ENCODE results near the gene PRSS37. TPM values are rescaled to one million over a fixed set of nuclear protein-coding genes. Genes with fewer than 3 reads are reported as not detected.

Gene PRSS37
- total RNA-seq, 1 experiment from 2014 or later, result not detected

DNA sequence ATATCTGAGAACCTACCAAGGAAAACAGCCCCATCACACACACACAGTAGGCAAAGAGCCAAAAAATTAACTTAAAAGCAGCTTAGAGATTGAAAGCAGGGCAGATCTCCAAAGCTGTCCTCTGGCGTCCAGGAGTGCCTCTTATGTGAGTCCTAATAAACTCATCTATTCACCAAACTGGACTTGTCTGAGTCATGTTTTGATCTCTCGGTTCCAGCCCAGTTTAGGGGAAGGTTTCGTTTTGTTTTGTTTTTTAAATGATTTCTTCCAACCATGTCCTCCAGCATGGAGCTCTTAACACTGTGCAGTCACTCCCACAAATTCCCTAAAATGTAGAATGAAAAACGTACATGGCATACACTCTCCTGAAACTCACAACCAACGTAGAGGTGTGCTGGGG lies 6.7 kb upstream of the PRSS37 start:
- no peak for DNase-seq
- Mint-ChIP-seq H3K27ac (no peak overlapping the region), H3K9me3 (peaks cover 10 to 13% of the 10 kb centered on the region in 2 experiments), H3K4me1 (no peaks in the 10 kb centered on the region), H3K4me3 (no peak overlapping the region), H3K36me3 (ENCODE audit: insufficient read depth in 1 of 3, low read depth in 3 of 3) (peaks cover 0 to 9% (median 0%) of the 10 kb centered on the region in 3 experiments; a peak in 4 of 7 replicates), H3K27me3 (ENCODE audit: low read depth) (no peaks in the 10 kb centered on the region)
- H3K56ac ChIP-seq (ENCODE audit: insufficient read length, low read depth, low read length), result no peak overlapping the region
- H3K9ac ChIP-seq (ENCODE audit: extremely low read depth, insufficient read length, low read length), result no peak overlapping the region
- no peaks in the 10 kb centered on the region for H3K27me3 ChIP-seq (ENCODE audit: insufficient read depth, low read length)
- H3K4me2 ChIP-seq (ENCODE audit: insufficient read depth, insufficient read length, low read length), result no peak overlapping the region
- H2BK12ac ChIP-seq (ENCODE audit: insufficient read length, low read depth, low read length), result no peak overlapping the region
- H3K14ac ChIP-seq (ENCODE audit: insufficient read depth, low read length), result no peak overlapping the region
- no peak overlapping the region for H3T11ph ChIP-seq (ENCODE audit: low read length)
- H2BK5ac ChIP-seq (ENCODE audit: insufficient read length, low read length), result no peak overlapping the region
- no peak overlapping the region for H2BK120ac ChIP-seq (ENCODE audit: low read depth, low read length, poor library complexity, severe bottlenecking)
- H3K23ac ChIP-seq (ENCODE audit: insufficient read length, low read depth, low read length), result no peak overlapping the region
- H3K18ac ChIP-seq (ENCODE audit: insufficient read length, low read depth, low read length), result no peak overlapping the region
- no peaks in the 10 kb centered on the region for H3K9me3 ChIP-seq (ENCODE audit: control insufficient read depth, low read depth, low read length)
- no peaks in the 10 kb centered on the region for H3K79me2 ChIP-seq (ENCODE audit: insufficient read depth, low read length)
- H3K79me1 ChIP-seq (ENCODE audit: insufficient read depth, low read depth, low read length, poor library complexity, severe bottlenecking), result no peaks in the 10 kb centered on the region
- no peak overlapping the region for H3K27ac ChIP-seq (ENCODE audit: insufficient read length, low read depth, low read length)
- no peak overlapping the region for H3K4ac ChIP-seq (ENCODE audit: low read depth, low read length)
- no peak overlapping the region for H4K5ac ChIP-seq (ENCODE audit: insufficient read length, low read depth, low read length)
- H2AFZ ChIP-seq (ENCODE audit: low read length), result no peak overlapping the region
- H3K4me1 ChIP-seq (ENCODE audit: insufficient read depth, low read length), result no peaks in the 10 kb centered on the region
- no peak overlapping the region for H2BK20ac ChIP-seq (ENCODE audit: low read depth, low read length, poor library complexity, severe bottlenecking)
- H3K23me2 ChIP-seq (ENCODE audit: insufficient read length, low read depth, low read length, poor library complexity, severe bottlenecking), result no peaks in the 10 kb centered on the region
- H4K8ac ChIP-seq (replicated peaks; ENCODE audit: insufficient read length, low read depth, low read length), result no peak overlapping the region
- H4K91ac ChIP-seq (ENCODE audit: insufficient read length, low read depth, low read length), result no peak overlapping the region
- H2BK15ac ChIP-seq (ENCODE audit: low read depth, low read length), result no peak overlapping the region
- no CpG with 5 or more reads among the region's 5 CpGs for WGBS (ENCODE audit: extremely low coverage, insufficient read length, low lambda C conversion rate)
- no peak overlapping the region for H2AK5ac ChIP-seq (ENCODE audit: insufficient read length, low read length)
- TF ChIP-seq, protein P1, sequence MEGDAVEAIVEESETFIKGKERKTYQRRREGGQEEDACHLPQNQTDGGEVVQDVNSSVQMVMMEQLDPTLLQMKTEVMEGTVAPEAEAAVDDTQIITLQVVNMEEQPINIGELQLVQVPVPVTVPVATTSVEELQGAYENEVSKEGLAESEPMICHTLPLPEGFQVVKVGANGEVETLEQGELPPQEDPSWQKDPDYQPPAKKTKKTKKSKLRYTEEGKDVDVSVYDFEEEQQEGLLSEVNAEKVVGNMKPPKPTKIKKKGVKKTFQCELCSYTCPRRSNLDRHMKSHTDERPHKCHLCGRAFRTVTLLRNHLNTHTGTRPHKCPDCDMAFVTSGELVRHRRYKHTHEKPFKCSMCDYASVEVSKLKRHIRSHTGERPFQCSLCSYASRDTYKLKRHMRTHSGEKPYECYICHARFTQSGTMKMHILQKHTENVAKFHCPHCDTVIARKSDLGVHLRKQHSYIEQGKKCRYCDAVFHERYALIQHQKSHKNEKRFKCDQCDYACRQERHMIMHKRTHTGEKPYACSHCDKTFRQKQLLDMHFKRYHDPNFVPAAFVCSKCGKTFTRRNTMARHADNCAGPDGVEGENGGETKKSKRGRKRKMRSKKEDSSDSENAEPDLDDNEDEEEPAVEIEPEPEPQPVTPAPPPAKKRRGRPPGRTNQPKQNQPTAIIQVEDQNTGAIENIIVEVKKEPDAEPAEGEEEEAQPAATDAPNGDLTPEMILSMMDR (conservative IDR thresholded peaks at IDR 0.05), result no peak
- no peaks in the 10 kb centered on the region for H4K20me1 ChIP-seq (ENCODE audit: control insufficient read depth, insufficient read depth, insufficient read length)

Data from H9 (cell line).